GM19193 (cell line): ENCODE results near the gene RBFOX1.

ENCODE experiments used
- POLR2A ChIP-seq: IDR thresholded peaks from 4 replicates; pipeline ENCODE4 v1.6.1; 2011; ENCODE audit not compliant: insufficient read depth, insufficient read length; ENCODE audit errors: extremely low read depth

The RBFOX1 gene

DNA sequence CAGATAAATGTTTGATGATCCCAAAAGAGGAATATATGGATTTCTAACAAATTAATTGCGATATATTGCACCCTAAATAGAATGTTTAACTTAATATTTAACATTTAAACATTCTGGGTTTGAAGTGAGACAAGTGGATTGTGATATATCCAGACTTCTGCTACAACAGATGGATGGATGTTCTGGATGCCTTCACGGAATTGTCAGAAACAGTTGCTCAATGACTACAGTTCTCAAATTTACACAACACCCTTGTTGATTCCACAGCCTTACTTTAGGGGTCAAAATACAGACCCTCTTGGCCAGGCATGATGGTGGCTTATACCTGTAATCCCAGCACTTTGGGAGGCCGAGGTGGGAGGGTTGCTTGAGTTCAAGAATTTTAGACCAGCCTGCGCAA, 250.8 kb downstream of the RBFOX1 start:
- TF ChIP-seq POLR2A = no peak

DNA sequence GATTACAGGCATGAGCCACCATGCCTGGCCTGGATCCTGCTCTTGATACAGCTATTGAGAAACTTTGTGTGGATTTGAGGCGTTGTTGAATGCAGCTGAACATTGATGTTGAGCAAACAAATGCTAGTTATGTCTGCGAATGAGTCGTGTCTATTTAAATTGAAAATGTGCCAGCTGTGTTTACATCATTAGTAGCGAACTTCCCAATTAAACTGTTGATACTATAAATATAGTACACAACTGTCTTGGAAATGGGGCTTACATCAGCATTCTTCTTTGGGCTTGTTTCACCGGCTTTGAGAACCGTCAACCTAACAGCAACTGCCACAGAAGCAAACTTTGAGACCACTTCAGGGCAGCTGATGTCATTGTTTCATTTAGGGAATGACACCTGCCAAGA, 251.9 kb downstream of the RBFOX1 start:
- TF ChIP-seq POLR2A = no peak

- TF ChIP-seq POLR2A = no peak
These were observed 253.1 kb downstream of the RBFOX1 start for GRCh38 chr16:7585705-7586104.

GRCh38 chr16:7590934-7591333, 258.3 kb downstream of the RBFOX1 start:
- no peak for TF ChIP-seq POLR2A

DNA sequence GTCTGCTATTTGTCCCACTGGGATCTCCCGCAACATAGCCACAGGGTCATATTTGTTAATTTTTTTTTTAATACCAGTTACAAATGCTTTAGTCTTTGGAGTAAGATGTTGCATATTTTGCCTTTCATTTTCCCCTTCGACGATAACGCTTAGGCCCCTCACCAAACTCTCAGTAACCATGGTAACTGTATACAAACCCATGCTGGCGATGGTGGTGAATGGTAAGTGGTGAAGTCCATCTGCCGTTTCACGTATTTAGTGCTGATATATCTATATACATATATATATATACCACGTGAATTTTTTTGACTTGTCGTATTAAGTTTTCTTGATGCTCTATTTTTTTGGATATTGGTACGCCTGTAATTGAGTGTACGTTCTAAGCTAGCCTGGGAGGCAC, 263.7 kb downstream of the RBFOX1 start:
- no peak for TF ChIP-seq POLR2A

- TF ChIP-seq POLR2A = no peak
These were observed 265.0 kb downstream of the RBFOX1 start for GRCh38 chr16:7597677-7598076.

DNA sequence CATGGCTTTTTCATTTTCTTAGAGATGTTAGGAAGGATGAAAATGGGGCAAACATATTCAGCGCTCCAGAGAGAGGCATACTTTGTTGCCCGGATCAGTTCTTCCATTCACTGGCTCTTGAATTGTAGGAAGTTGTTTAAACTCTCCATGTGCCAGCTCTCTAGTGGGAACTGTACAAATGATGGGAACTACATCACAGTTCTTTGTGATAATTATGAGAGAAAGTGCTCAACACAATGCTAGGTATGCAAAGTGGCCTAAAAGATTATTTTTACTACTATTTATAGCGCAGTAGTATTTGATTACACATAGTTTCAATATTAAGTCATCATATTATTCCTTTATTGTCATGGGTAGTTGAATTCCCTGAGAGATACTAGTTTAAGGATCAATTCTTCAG, 268.5 kb downstream of the RBFOX1 start:
- TF ChIP-seq POLR2A = no peak

- no peak for TF ChIP-seq POLR2A
These were observed 269.8 kb downstream of the RBFOX1 start for GRCh38 chr16:7602291-7602950.

DNA sequence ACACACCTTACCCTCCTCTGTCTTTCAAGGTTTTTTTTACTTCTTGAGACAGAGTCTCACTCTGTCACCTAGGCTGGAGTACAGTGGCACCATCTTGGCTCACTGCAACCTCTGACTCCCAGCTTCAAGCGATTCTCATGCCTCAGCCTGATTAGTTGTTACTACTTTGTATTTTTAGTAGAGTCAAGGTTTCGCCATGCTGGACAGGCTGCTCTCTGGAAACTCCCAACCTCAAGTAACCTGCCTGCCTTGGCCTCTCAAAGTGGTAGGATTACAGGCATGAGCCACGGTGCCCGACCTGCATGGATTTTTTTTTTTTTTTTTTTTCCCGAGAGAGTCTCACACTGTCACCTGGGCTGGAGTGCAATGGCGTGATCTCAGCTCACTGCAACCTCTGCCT, 273.2 kb downstream of the RBFOX1 start:
- TF ChIP-seq POLR2A = no peak

DNA sequence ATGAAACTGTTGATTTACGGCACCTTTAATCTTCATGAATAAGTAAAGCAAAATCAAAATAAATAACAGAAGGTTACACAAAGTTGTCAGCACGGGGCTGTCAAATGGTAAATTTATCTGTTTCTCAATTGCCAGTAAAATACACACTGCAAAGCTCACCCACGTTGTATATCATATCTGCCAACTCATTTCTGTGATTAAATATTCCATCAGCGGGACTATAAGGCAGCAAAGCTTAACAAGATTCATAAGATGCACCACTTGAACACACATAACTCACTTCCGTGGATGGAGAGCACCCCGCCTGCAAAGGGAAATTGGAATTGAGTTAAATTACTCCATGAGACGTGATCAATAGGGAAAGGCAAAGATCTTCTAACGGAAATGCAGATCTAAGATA, 280.0 kb downstream of the RBFOX1 start:
- TF ChIP-seq POLR2A = no peak

DNA sequence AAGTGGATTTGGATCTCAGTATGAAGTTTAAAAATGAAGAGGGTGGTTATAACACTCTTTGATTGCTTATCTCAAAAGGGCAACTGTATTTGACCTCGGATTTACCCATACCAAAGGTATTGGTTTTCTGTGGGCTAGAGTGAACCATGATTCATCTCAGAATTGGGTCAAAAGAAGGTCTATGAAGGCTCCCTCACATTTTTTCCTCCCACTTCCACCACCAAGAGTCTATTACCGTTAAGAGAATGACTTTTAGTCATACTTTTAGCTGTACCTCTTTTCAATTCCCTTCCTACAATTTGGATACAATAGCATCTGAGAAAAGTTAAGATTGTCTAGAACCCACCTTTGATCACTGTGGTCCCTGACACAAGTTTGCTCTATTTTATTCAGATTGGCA, 280.9 kb downstream of the RBFOX1 start:
- TF ChIP-seq POLR2A = no peak

DNA sequence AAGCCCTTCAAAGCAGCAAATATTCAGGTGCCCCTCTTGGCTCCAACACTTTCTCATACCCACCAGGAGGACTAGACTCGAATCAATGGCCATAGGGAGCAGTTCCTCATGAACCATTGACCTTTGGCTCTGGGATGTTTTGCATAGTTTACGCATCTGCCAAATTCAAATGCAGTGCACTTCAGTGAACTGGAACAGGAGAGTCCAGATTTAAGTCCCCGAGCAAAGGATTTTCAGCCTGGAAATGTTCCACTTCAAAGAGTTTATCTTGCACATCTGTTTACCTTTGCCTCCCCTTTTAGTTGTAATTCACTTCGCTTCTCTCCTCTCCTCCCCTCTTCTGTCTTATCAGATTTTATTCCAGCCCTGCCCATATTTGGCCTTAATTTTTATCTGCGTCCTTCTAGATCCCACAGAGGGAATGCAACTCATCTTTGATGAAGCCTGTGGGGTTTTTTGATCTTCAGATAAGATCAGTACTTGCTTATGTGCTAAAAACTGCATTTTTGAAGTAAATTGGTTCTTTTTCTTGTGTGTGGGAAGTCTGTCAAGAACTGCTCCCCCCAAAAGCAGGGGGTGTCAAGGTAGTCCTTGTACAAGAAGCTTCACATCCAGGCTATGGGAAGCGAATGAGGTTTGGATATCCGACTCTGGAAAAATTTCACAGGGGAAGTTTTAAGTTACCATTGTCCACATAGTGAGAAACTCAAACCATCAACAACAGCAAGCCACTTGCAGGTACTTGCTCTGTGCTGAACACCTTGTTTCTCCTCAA, 281.6 kb downstream of the RBFOX1 start:
- no peak for TF ChIP-seq POLR2A

- no peak for TF ChIP-seq POLR2A
These were observed 282.9 kb downstream of the RBFOX1 start for GRCh38 chr16:7615565-7615964.

- no peak for TF ChIP-seq POLR2A
These were observed 292.5 kb downstream of the RBFOX1 start for GRCh38 chr16:7624871-7625766.

GRCh38 chr16:7628981-7629380, 296.3 kb downstream of the RBFOX1 start:
- TF ChIP-seq POLR2A = no peak

DNA sequence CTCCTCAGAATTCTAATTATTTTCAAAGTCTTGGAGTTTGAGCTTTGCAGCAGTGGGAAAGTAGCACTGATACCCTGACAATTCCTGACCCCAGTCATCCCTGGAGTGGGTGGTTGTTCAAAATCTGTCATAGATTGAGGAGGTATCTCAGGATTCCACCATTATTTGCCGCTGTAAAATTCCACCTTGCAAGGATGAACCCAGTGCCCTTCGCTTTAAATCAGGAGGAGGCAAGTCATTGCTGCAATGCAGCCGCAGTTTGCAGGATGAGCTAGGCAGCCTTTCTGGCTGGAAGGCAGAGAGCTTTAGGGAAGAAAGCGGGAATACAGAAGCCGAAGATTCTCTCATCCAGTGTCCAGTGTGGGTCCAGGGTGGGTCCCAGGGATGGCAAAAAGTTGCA, 296.9 kb downstream of the RBFOX1 start:
- TF ChIP-seq POLR2A = no peak

- no peak for TF ChIP-seq POLR2A
These were observed 304.8 kb downstream of the RBFOX1 start for GRCh38 chr16:7637446-7637845.
